Gastrocnemius medialis (tissue), 4 donors: ENCODE results near the gene COBLL1. TPM values are rescaled to one million over a fixed set of nuclear protein-coding genes. Genes with fewer than 3 reads are reported as not detected.

Experiments
- ATAC-seq, 2 donors: fragments of 150-250 bp; one replicate each; pipeline ENCODE4 v1.9.1; 2016
- DNase-seq, 2 donors: peaks; one replicate each; pipeline ENCODE4 v3.0.0-alpha.2; 2019
- H3K27ac ChIP-seq, 4 donors: fragments of 200-600 bp; sonication (generic); 1 replicate in 1 of 4; 2 replicates in 3 of 4; pipeline ENCODE4 v1.5.1; 2016 to 2018; ENCODE audit warnings: mild to moderate bottlenecking in 2 of 4, moderate library complexity in 1 of 4
- H3K27me3 ChIP-seq, 3 donors: fragments of 200-600 bp; sonication (generic) in 2 of 3; 1 replicate in 1 of 3; 2 replicates in 2 of 3; pipeline versions ENCODE4 v1.5.1 to v1.6.0; 2016 to 2019; ENCODE audit warnings: mild to moderate bottlenecking in 1 of 3, moderate library complexity in 1 of 3
- H3K36me3 ChIP-seq, 2 donors: fragments of 200-600 bp; sonication (generic) in 1 of 2; one replicate each; pipeline ENCODE4 v1.5.1; 2017 to 2018
- H3K4me1 ChIP-seq, 2 donors: fragments of 200-600 bp; sonication (generic) in 1 of 2; one replicate each; pipeline ENCODE4 v1.5.1; 2016 to 2017; ENCODE audit warnings: mild to moderate bottlenecking in 2 of 2
- H3K4me3 ChIP-seq, 4 donors: fragments of 200-600 bp; sonication (generic) in 3 of 4; 1 replicate in 1 of 4; 2 replicates in 3 of 4; pipeline ENCODE4 v1.5.1; 2016 to 2019; ENCODE audit warnings: mild to moderate bottlenecking in 2 of 4
- H3K9me3 ChIP-seq, 3 donors: fragments of 200-600 bp; sonication (generic) in 2 of 3; 1 replicate in 1 of 3; 2 replicates in 2 of 3; pipeline ENCODE4 v1.5.1; 2016 to 2019
- POLR2A ChIP-seq, 2 donors: fragments of 450-650 bp; IDR thresholded peaks; one replicate each; pipeline ENCODE4 v1.6.1; 2017; ENCODE audit warnings: antibody characterized with exemption in 2 of 2, mild to moderate bottlenecking in 2 of 2, moderate library complexity in 2 of 2
- in situ Hi-C, 4 donors: fragments of 200-750 bp; cut with MboI; loops; one replicate each; pipeline versions ENCODE4 v1.15.0 to v1.8.0; 2017; ENCODE audit warnings: low sequenced_read_pairs in 4 of 4
- intact Hi-C: fragments of 100-400 bp; cut with DNase I; formaldehyde crosslinking; loops from one replicate; pipeline ENCODE4 v1.15.1; 2023; ENCODE audit warnings: low total_unique reads
- total RNA-seq, 4 donors: library from RNA; depleted of rRNA; stranded (reverse); fragments of >200 nt; gene quantifications; one replicate each; pipeline versions ENCODE4 v1.1.0 to v1.2.3, GENCODE V29; 2016
- TF ChIP-seq, protein P1 (sequence below), 5 experiments: fragments of 450-650 bp in 3 of 5; fragments of 200-600 bp in 2 of 5; sonication (generic) in 2 of 5; IDR thresholded peaks in 4 of 5; conservative IDR thresholded peaks in 1 of 5; 1 replicate in 4 of 5; 2 replicates in 1 of 5; pipeline ENCODE4 v1.5.1; 2016 to 2019; ENCODE audit warnings: antibody characterized with exemption in 5 of 5, mild to moderate bottlenecking in 3 of 5, moderate library complexity in 3 of 5

Gene COBLL1
- total RNA-seq, 4 donors from 2014 or later, result 1.9 to 9.6 (median 4.0) TPM

DNA sequence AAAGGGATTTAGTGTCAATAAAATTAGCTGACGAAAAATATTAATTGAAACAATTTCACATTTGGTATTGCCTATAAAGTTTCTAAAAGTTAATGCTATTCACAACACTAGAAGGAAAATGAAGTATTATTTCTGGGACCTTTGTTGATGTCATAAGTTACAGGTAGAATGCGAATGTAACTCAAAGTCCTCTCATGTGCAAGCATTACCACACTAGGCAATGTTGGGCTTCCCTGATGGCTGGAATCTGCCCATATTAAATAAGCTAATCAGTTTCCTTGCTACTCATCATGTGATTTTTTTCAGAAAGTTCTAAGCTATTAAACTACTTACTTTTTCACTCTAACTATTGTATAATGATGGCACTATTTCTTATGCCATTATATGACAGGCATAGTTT, 44.6 kb downstream of the COBLL1 start:
- H3K4me1 ChIP-seq, result peaks cover 9 to 16% of the 10 kb centered on the region in 2 donors
- no peak for ATAC-seq
- in situ Hi-C loops (no loop called here), intact Hi-C loops (no loop called here)
- no peaks in the 10 kb centered on the region for H3K36me3 ChIP-seq
- no peak overlapping the region for H3K4me3 ChIP-seq
- H3K9me3 ChIP-seq, result no peaks in the 10 kb centered on the region
- TF ChIP-seq POLR2A (IDR thresholded peaks at IDR 0.05), result no peak
- TF ChIP-seq, protein P1, sequence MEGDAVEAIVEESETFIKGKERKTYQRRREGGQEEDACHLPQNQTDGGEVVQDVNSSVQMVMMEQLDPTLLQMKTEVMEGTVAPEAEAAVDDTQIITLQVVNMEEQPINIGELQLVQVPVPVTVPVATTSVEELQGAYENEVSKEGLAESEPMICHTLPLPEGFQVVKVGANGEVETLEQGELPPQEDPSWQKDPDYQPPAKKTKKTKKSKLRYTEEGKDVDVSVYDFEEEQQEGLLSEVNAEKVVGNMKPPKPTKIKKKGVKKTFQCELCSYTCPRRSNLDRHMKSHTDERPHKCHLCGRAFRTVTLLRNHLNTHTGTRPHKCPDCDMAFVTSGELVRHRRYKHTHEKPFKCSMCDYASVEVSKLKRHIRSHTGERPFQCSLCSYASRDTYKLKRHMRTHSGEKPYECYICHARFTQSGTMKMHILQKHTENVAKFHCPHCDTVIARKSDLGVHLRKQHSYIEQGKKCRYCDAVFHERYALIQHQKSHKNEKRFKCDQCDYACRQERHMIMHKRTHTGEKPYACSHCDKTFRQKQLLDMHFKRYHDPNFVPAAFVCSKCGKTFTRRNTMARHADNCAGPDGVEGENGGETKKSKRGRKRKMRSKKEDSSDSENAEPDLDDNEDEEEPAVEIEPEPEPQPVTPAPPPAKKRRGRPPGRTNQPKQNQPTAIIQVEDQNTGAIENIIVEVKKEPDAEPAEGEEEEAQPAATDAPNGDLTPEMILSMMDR (IDR thresholded peaks at IDR 0.05 in 4 of 5, conservative IDR thresholded peaks at IDR 0.05 in 1 of 5), result no peak
- H3K27ac ChIP-seq, result no peak overlapping the region
- no peak for DNase-seq
- no peaks in the 10 kb centered on the region for H3K27me3 ChIP-seq

DNA sequence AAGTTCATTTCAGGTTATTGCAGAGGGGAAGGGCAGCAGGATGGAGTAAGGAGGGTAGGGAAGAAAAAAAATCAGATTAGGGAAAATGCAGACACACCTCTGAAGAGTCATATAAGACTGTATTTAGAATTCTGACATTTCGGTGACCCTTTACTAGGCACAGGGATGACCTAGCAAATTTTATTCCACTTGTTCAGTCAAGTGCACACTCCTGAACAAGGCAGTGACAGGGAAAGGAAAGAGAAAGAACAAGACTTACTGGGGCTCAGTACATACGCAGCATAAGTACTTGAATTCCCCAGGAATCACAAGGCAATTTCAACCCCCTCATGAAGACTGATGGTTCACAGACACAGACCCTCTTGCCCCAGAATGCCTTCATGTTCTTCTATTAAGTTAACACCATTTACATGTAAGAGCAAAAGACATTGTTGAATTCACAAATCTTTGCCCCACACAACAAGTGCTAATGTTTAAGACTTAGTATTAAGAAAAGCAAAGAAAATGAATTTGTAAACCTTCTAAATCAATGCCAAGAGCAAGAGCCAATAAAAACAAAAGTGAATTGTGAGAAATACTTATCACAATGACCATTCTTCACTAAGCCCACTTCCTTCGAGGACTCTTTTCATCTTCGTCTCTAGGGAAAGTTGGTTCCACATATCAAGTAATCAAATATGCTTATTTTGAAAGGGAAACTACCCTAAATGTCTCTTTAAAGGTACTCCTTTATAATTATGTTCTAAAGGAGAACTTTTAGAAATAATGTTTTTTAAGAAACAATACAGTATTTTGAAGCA, 47.0 kb downstream of the COBLL1 start:
- DNase-seq, result no peak
- intact Hi-C loops (no loop called here), in situ Hi-C loops (no loop called here)
- Histone ChIP-seq H3K9me3 (no peaks in the 10 kb centered on the region), H3K27me3 (no peaks in the 10 kb centered on the region), H3K4me1 (peaks cover 9 to 16% of the 10 kb centered on the region in 2 donors), H3K4me3 (no peak overlapping the region), H3K36me3 (no peaks in the 10 kb centered on the region), H3K27ac (peak overlapping the region; percentile 6 to 48 (median 36))
- no peak for ATAC-seq
- no peak for TF ChIP-seq POLR2A (IDR thresholded peaks at IDR 0.05)
- TF ChIP-seq, protein P1 (IDR thresholded peaks at IDR 0.05 in 4 of 5, conservative IDR thresholded peaks at IDR 0.05 in 1 of 5), result no peak

DNA sequence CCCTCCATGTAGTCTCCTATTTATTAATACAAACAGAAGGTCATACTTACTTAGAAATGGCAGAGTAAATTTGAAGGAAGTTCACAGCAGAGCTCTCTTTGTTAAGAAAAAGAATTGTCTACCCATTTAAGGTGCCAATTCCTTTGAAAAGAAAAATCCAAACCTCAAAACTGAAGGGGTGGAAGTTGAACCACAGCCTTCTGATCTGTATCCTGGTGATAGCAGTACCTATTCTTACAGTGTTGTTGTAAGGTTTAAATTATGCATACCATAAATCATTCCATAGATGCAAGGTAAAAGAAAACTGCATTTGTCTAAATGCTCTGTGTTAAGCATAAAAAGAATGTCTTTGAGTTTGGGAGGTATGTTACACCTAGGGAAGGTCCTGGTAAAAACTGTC, 47.6 kb downstream of the COBLL1 start:
- no peaks in the 10 kb centered on the region for H3K9me3 ChIP-seq
- intact Hi-C loops (no loop called here), in situ Hi-C loops (no loop called here)
- H3K36me3 ChIP-seq, result no peaks in the 10 kb centered on the region
- ATAC-seq (no peak), DNase-seq (no peak)
- no peak for TF ChIP-seq POLR2A (IDR thresholded peaks at IDR 0.05)
- H3K27ac ChIP-seq, result peak overlapping the region; percentile 6 to 46 (median 31)
- H3K4me1 ChIP-seq, result peaks cover 9 to 16% of the 10 kb centered on the region in 2 donors
- no peak overlapping the region for H3K4me3 ChIP-seq
- no peaks in the 10 kb centered on the region for H3K27me3 ChIP-seq

DNA sequence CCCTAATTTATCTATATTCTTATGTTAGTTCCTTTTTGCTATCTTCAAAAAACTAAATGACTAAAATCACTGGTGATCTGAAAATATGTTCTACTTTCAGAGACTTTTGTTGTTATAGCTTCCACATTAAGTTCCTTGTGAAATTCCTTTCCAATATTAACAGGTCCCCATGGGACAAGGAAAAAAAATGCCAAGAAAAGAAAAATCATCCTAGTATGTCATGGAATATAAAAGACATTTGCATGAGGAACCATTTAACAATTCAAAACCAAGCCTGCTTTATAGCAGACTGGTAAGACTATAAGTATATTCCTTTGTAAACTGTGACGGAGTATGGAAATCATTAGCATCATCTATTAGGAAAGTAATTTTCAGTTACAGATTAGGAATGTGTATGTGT, 48.1 kb downstream of the COBLL1 start:
- no peak for DNase-seq
- Histone ChIP-seq H3K4me3 (no peak overlapping the region), H3K27ac (peak overlapping the region; percentile 6 to 46 (median 31)), H3K36me3 (no peaks in the 10 kb centered on the region), H3K4me1 (peaks cover 9 to 16% of the 10 kb centered on the region in 2 donors), H3K27me3 (no peaks in the 10 kb centered on the region), H3K9me3 (no peaks in the 10 kb centered on the region)
- intact Hi-C loops, result no loop called here
- in situ Hi-C loops, result no loop called here
- TF ChIP-seq POLR2A (IDR thresholded peaks at IDR 0.05), result no peak
- TF ChIP-seq, protein P1 (IDR thresholded peaks at IDR 0.05 in 4 of 5, conservative IDR thresholded peaks at IDR 0.05 in 1 of 5), result no peak
- ATAC-seq, result no peak

DNA sequence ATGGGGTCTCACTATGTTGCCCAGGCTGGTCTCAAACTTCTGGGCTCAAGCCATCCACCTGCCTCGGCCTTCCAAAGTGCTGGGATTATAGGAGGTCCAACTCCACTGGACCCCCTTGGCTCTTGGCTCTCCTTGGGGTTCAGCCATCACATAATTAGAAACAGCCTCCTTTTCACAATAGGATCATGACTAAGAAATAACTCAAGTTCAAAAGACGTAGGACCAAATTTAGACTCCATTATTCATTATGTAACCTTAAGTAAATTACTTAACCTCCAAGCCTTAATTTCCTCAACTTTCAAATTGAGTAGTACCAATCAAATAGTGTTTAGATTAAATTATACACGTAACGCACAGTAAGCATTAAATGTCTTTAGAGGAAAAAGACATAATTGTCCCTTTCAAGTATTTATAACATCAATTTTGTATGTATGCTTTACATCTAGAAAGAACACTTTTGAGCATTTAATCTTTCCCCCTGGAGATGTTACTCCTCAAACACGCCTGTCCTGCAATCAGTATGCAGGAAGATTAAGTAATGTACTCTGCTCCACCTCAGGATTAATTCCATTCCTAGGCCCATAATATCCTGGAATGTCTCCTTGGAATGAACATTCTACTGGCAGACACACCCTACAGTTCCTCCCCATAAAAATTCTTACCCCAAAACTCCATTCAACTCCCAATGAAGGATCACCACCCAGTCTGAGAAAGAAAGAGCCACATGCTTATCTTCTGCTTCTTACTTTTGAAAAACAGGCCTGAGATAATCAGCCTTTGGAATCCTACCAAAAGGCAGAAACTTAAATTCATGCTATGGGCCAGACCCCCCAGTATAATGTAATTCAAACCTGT, 49.1 kb downstream of the COBLL1 start:
- intact Hi-C loops, result no loop called here
- DNase-seq, result no peak
- H3K9me3 ChIP-seq, result no peaks in the 10 kb centered on the region
- ATAC-seq, result no peak
- TF ChIP-seq, protein P1 (IDR thresholded peaks at IDR 0.05 in 4 of 5, conservative IDR thresholded peaks at IDR 0.05 in 1 of 5), result no peak
- in situ Hi-C loops, result no loop called here
- peaks cover 9 to 16% of the 10 kb centered on the region in 2 donors for H3K4me1 ChIP-seq
- H3K36me3 ChIP-seq, result no peaks in the 10 kb centered on the region
- peak overlapping the region; percentile 6 to 35 (median 22) for H3K27ac ChIP-seq
- H3K4me3 ChIP-seq, result no peak overlapping the region
- H3K27me3 ChIP-seq, result no peaks in the 10 kb centered on the region
